ENCODE data around the gene ARID1B. TPM values are rescaled to one million over a fixed set of nuclear protein-coding genes. Genes with fewer than 3 reads are reported as not detected.

The ARID1B gene
- total and polyA plus RNA-seq, 2 of the 4 experiments (the other 2 are of a cell fraction): 14.5 to 20.1 TPM

GRCh38 chr6:157229132-157229618 is 452.0 kb downstream of the ARID1B start:
- dilution Hi-C loops (cut with HindIII; ENCODE audit: low sequenced_read_pairs, unreplicated experiment) (no loop called here), in situ Hi-C loops (cut with MboI; ENCODE audit: low sequenced_read_pairs) (no loop called here), intact Hi-C loops (cut with micrococcal nuclease) (no loop called here)
- H3K56ac ChIP-seq (ENCODE audit: extremely low read depth, insufficient read depth, low read length): no peak overlapping the region
- POLR2A ChIA-PET (ENCODE audit: unreplicated experiment): no interaction called here
- no peaks in the 10 kb centered on the region for H3K79me1 ChIP-seq (ENCODE audit: low read depth in 1 of 2, low read length in 2 of 2)
- DNase-seq (no peak), ATAC-seq (ENCODE audit: low read depth) (no peak)
- H2AFZ ChIP-seq (replicated peaks; ENCODE audit: low read length, poor library complexity): peak overlapping the region; percentile 54
- H3K4me1 ChIP-seq (ENCODE audit: control insufficient read depth, insufficient read depth, low read length): no peaks in the 10 kb centered on the region
- H3K9me3 ChIP-seq (ENCODE audit: control insufficient read depth, insufficient read depth, low read length): no peaks in the 10 kb centered on the region
- H3K4me2 ChIP-seq (ENCODE audit: low read depth, low read length): no peak overlapping the region
- no peak overlapping the region for H2AK5ac ChIP-seq (ENCODE audit: low read depth, low read length)
- H3K9ac ChIP-seq (ENCODE audit: low read depth, low read length): no peak overlapping the region
- no peak overlapping the region for H4K5ac ChIP-seq (ENCODE audit: low read depth, low read length)
- H3K27ac ChIP-seq (ENCODE audit: insufficient read depth, low read length): no peak overlapping the region
- H3K4me3 ChIP-seq (ENCODE audit: insufficient read depth, low read depth, low read length): no peak overlapping the region
- no peak overlapping the region for H4K91ac ChIP-seq (ENCODE audit: insufficient read depth, low read depth, low read length)
- no peak overlapping the region for H3K14ac ChIP-seq (replicated peaks; ENCODE audit: low read depth, low read length)
- no CpG with 5 or more reads among the region's 8 CpGs for WGBS, 2 experiments (ENCODE audit: extremely low coverage in 2 of 2, insufficient read length in 1 of 2)
- H3K23ac ChIP-seq (ENCODE audit: low read depth, low read length): no peak overlapping the region
- H2BK120ac ChIP-seq (ENCODE audit: low read depth, low read length): no peak overlapping the region
- CTCF ChIA-PET: no interaction called here
- peaks cover 11% of the 10 kb centered on the region for H3K27me3 ChIP-seq (ENCODE audit: control insufficient read depth, insufficient read depth, low read length)
- H2BK15ac ChIP-seq (ENCODE audit: low read depth, low read length): no peak overlapping the region
- BruUV-seq (replicated peaks): no TSS peak
- TF ChIP-seq ELK1 (IDR thresholded peaks at IDR 0.05; ENCODE audit: borderline replicate concordance, low read depth, low read length) (no peak), FOS (IDR thresholded peaks at IDR 0.05; ENCODE audit: low read depth, low read length) (no peak), CEBPB (IDR thresholded peaks at IDR 0.05; ENCODE audit: low read depth, low read length) (no peak), MXI1 (IDR thresholded peaks at IDR 0.05; ENCODE audit: borderline replicate concordance, low read depth, low read length) (no peak), USF2 (IDR thresholded peaks at IDR 0.05; ENCODE audit: low read depth, low read length) (no peak), MAFK (IDR thresholded peaks at IDR 0.05; ENCODE audit: low read depth, low read length) (no peak), RFX5 (IDR thresholded peaks at IDR 0.05; ENCODE audit: low read depth, low read length) (no peak), POLR2A (IDR thresholded peaks at IDR 0.05; ENCODE audit: low read depth, low read length) (no peak), CHD1 (IDR thresholded peaks at IDR 0.05; ENCODE audit: low read depth, low read length) (no peak), RCOR1 (IDR thresholded peaks at IDR 0.05; ENCODE audit: insufficient replicate concordance, low read length) (no peak), BHLHE40 (IDR thresholded peaks at IDR 0.05; ENCODE audit: low read depth, low read length) (no peak), NFE2L2 (IDR thresholded peaks at IDR 0.05; ENCODE audit: low read depth, low read length) (no peak), RAD21 (IDR thresholded peaks at IDR 0.05; ENCODE audit: low read length) (no peak), SMC3 (IDR thresholded peaks at IDR 0.05; ENCODE audit: low read depth, low read length) (no peak), CTCF (conservative IDR thresholded peaks at IDR 0.05; ENCODE audit: low read depth, low read length) (no peak), MAZ (IDR thresholded peaks at IDR 0.05; ENCODE audit: borderline replicate concordance, low read depth, low read length) (no peak)
- H3K18ac ChIP-seq (ENCODE audit: low read depth, low read length): no peak overlapping the region
- H2AK9ac ChIP-seq (replicated peaks; ENCODE audit: low read depth, low read length, poor library complexity): no peak overlapping the region
- H2BK5ac ChIP-seq (ENCODE audit: low read depth, low read length, poor library complexity, severe bottlenecking): no peak overlapping the region
- no peaks in the 10 kb centered on the region for H3K36me3 ChIP-seq (ENCODE audit: control insufficient read depth, insufficient read depth, low read length)
- H2BK20ac ChIP-seq (ENCODE audit: low read depth, low read length): no peak overlapping the region
- no peaks in the 10 kb centered on the region for H4K20me1 ChIP-seq (ENCODE audit: insufficient read depth, low read length)
- no peak overlapping the region for H4K8ac ChIP-seq (ENCODE audit: low read depth in 2 of 2, low read length in 2 of 2)
- H3K4ac ChIP-seq (ENCODE audit: low read depth, low read length): no peak overlapping the region
- H3K9me1 ChIP-seq (ENCODE audit: insufficient read depth, low read length): peaks cover 4% of the 10 kb centered on the region; the same call in 1 of the 2 replicates

Measured in IMR-90 (cell line).